Stimulated activated CD8-positive, alpha-beta memory T cell treated with anti-CD3 and anti-CD28 coated beads, Interleukin-7, amount 100 ng/mL, for 4 hours (primary cell): ENCODE measurements around the gene NAT10.

ENCODE experiments used
- DNase-seq, 2 donors: peaks; one replicate each; pipeline ENCODE4 v3.0.0-alpha.2; 2020; ENCODE audit warnings: low read depth in 2 of 2

Gene NAT10

GRCh38 chr11:34105957-34106504 lies 602 bp downstream of the NAT10 start:
- DNase-seq: no peak

- no peak for DNase-seq
These were observed 6.4 kb downstream of the NAT10 start for GRCh38 chr11:34111722-34112270.

GRCh38 chr11:34114014-34114413 lies 8.6 kb downstream of the NAT10 start:
- DNase-seq: no peak

GRCh38 chr11:34114471-34114870 lies 9.0 kb downstream of the NAT10 start:
- no peak for DNase-seq

- no peak for DNase-seq
These were observed 15.2 kb downstream of the NAT10 start for GRCh38 chr11:34120651-34121050.

- no peak for DNase-seq
These were observed 19.6 kb downstream of the NAT10 start for GRCh38 chr11:34124885-34125668.

GRCh38 chr11:34126959-34127848 lies 21.8 kb downstream of the NAT10 start:
- no peak for DNase-seq

- no peak for DNase-seq
These were observed 23.4 kb downstream of the NAT10 start for GRCh38 chr11:34128824-34129223.

- DNase-seq: no peak
These were observed 27.0 kb downstream of the NAT10 start for GRCh38 chr11:34132261-34132965.

GRCh38 chr11:34134765-34135164 lies 29.3 kb downstream of the NAT10 start:
- no peak for DNase-seq

GRCh38 chr11:34135439-34135838 lies 30.0 kb downstream of the NAT10 start:
- no peak for DNase-seq

- DNase-seq: no peak
These were observed 31.0 kb downstream of the NAT10 start for GRCh38 chr11:34136420-34136819.

- DNase-seq: no peak
These were observed 33.9 kb downstream of the NAT10 start for GRCh38 chr11:34139346-34139745.

- DNase-seq: no peak
These were observed 34.7 kb downstream of the NAT10 start for GRCh38 chr11:34140149-34140548.

- DNase-seq: no peak
These were observed 37.6 kb downstream of the NAT10 start for GRCh38 chr11:34143048-34143447.

- no peak for DNase-seq
These were observed 39.6 kb downstream of the NAT10 start for GRCh38 chr11:34145073-34145472.

GRCh38 chr11:34145847-34146381 lies 40.5 kb downstream of the NAT10 start:
- DNase-seq: no peak

GRCh38 chr11:34146411-34146810 lies 41.0 kb downstream of the NAT10 start:
- DNase-seq: no peak

- DNase-seq: no peak
These were observed 41.4 kb downstream of the NAT10 start for GRCh38 chr11:34146866-34147265.

- DNase-seq: no peak
These were observed 42.2 kb downstream of the NAT10 start for GRCh38 chr11:34147581-34147980.

- no peak for DNase-seq
These were observed 43.2 kb downstream of the NAT10 start for GRCh38 chr11:34148504-34149165.
